Non-pigmented ciliary epithelial cell (primary cell): ENCODE data around the gene VASN.
"Not testable (repeated sequence)": the region's sequence is repeated elsewhere in the genome, so short reads cannot be mapped to it uniquely, and the experiment has no call there.

Experiments used
- DNase-seq: peaks from one replicate; pipeline ENCODE4 v3.0.0-alpha.2; 2010; ENCODE audit warnings: low read depth

Gene VASN

GRCh38 chr16:4371357-4372000, at the start of gene VASN:
Gene VASN, plus strand, starts transcription at chr16:4371848. Its CDS starts 9,030 bp downstream, at chr16:4380878.
- DNase-seq = no peak

GRCh38 chr16:4322121-4323052, 49.3 kb upstream of the VASN start:
- DNase-seq = no peak

DNA sequence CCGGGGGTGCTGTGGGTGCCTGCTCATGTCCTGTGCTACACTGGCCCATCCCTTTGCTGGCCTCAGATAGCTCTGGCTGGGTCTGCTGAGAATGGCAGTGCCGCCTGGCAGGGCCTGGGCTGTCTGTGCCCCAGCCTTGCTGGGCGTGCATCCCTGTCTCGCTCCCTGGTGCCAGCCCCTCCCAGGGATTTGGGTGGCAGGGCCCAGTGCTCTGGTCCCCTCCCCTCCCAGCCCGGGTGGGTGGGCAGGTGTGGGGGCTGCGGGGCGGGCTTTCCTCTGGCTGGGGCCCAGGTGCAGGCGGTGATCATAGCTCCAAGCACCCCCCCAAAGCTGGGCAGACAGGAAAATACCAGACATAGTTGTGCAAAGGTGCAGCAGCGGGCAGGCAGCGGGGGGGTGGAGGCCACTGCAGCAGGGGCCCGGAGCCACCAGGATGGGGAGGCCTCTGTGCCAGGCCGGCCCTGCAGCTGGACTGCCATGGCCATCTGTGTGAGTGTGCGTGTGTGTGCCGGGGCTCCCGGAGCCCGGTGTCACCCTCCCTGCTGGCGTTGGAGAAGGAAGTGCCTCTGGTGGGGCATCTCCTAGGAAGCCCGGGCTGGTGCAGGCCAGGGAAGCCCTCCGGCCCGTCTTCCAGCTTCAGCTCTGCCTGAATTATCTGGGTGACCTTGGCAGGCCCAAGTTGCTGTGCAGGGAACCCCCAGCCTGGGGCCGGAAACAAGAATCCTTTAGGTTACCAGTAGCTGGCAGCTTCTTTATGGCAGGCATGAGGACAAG, 48.4 kb upstream of the VASN start:
- DNase-seq = no peak

DNA sequence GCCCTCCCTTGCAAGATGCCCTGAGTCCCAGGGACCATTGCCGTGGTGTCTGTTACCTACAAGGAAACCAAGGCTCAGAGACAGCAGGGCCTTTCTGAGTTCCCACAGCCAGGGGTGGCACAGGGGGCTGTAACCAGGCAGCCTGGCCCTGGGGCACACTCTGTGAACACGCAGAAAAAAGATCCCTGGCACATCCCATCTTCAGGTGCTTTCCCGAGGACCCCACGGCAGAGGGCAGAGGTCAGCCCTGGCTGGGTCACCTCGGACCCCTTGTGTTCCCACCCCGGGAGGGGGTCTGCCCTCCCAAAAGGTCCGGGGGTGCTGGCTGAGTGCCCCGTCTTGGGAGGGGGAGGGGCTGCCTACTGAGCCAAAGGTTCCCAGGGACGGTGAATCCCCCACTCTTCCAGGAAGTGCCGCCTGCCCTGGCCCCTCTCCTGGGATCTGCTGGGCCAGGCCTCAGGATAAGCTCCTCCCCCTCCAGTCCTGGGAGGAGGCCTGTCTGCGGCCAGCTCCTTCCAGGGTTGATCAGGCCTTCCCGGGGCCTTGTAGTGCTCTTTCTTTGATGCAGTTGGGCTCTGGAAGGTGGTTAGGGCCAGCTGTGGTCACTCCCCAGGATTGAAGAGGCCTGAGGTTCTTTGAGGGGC, 47.7 kb upstream of the VASN start:
- DNase-seq = no peak

- no peak for DNase-seq
These were observed 47.0 kb upstream of the VASN start for GRCh38 chr16:4324492-4325252.

DNA sequence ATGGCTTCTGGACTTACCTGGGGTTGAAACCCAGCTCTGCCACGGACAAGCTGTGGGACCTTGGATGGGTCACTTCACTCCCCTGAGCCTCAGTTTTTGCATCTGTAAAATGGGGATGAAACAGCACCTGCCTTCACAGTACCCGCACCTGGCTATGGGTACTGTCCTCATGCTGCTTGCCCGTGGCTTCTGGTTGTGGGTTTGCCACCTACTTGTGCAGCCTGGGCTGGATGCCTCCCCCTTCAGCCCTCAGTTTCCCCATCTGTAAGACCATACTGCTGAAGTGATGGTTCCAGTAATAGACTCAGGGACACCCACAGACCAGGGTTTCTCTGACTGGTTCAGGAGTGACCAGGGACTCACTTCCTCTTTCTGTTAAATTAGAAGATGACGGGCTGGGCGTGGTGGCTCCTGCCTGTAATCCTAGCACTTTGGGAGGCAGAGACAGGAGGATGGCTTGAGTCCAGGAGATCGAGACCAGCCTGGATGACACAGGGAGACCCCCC, 46.3 kb upstream of the VASN start:
- DNase-seq = no peak

DNA sequence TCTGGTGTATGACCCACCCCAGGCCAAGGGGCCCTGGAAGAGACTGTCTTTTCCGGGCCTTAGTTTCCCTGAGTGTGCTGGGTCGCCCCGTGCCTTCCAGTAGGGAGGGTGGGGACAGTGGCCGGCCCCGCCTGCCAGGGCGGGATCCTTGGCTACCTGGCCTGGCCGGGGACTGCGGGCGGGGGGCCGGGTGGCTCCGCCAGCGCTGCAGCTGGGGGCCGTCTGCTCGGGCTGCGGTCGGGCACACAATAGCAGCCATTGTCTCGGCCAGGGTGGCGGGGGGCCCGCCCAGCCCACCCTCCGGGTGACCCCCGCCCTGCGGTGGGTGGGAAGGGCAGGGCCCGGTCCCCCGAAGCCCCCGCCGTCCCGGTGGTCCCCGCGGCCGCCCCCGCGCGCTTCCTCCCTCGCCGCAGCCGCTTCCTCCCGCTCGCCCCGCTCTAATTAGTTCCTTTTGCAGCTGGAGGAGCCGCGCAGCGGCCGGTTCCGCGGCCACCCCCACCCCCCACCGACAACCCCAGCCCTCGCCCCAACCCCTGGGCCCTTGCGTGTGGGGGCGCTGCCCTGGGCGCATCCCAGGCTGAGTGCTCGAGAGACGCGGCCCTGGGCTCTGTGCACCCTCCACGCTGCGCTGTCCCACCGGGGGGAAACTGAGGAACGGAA, 44.1 kb upstream of the VASN start:
- DNase-seq = no peak

- DNase-seq = no peak
These were observed 43.4 kb upstream of the VASN start for GRCh38 chr16:4328046-4328781.

GRCh38 chr16:4328782-4329775, 42.6 kb upstream of the VASN start:
- no peak for DNase-seq

GRCh38 chr16:4330277-4330874, 41.3 kb upstream of the VASN start:
- no peak for DNase-seq

DNA sequence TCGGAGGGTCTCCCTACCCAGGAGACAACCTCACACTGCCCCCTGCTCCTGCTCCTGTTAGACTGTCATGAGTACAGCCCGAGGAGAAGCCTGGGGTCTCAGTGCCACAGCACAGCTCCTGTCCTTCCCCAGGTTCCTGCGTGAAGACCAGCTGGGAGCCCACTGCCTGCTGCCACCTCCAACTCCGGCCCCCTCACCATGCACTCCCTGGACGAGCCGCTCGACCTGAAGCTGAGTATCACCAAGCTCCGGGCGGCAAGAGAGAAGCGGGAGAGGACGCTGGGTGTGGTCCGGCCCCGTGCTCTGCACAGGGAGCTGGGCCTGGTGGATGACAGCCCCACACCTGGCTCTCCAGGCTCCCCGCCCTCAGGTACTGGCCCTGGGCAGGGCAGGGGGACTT, 39.6 kb upstream of the VASN start:
- DNase-seq = no peak

DNA sequence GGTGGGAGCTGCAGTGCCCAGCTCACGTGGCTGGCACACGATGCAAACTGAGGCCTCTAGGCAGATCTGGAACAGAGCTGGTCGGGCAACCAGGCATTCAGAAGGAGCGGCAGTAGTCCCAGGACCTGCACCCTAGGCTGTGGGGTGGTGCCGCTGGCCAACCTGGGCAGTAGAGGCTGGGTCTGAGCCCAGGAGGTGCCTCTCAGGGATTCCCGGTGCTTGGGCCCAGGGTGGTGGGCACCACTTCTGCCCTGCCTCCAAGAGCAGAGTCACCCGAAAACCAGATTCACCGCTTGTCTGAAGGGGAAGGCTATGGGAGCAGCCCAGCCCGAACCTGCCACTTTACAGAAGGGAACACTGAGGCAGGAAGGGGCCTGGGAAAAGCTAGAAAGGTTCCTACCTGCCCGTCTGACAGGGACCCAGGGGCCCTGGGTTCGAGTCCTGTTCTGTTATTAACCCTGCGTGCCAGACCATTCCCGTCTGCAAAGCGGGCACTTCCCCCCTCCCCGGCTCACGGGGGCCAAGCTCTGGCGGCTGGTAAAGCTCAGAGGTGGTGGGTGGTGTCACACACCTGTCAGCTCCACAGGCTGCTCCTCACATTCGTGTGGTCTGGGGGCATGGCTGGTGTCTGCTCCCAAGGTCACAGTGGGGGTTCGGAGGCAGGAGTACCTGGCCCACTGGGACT, 38.9 kb upstream of the VASN start:
- no peak for DNase-seq

- DNase-seq = no peak
These were observed 38.4 kb upstream of the VASN start for GRCh38 chr16:4333308-4333638.

DNA sequence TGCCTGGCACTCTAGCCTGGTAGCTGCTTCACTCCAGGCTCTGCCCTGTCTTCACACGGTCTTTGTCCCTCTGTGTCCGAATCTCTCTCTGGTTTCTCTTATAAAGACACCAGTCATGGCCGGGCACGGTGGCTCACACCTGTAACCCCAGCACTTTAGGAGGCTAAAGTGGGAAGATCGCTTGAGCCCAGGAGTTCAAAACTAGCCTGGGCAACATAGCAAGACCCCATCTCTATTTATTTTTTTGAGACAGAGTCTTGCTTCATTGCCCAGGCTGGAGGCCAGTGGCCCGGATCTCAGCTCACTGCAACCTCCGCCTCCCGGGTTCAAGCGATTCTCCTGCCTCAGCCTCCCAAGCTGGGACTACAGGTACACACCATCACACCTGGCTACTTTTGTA, 37.9 kb upstream of the VASN start:
- DNase-seq = not testable (repeated sequence)

DNA sequence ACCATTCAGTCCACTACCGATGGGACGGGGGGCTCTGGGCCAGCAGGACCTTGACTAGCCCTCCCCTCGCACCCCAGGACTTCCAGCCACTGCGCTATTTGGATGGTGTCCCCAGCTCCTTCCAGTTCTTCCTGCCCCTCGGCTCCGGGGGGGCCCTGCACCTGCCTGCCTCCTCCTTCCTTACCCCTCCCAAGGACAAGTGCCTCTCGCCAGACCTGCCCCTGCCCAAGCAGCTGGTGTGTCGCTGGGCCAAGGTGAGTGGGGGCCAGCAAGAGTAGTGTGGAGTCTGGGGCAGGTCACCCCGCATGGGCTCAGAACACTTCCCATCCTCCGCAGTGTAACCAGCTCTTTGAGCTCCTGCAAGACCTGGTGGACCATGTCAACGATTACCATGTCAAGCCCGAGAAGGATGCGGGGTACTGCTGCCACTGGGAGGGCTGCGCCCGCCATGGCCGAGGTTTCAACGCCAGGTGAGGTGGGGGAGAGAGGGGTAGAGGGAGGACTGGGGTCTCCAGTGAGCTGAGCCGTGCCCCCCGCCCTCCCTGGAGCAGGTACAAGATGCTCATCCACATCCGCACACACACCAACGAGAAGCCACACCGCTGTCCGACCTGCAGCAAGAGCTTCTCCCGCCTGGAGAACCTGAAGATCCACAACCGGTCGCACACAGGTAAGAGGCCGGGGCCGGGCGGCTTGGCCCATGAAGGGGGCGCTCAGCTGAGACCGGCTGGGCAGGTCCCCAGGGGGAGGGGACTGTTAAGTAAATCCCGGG, 36.7 kb upstream of the VASN start:
- no peak for DNase-seq

- no peak for DNase-seq
These were observed 34.7 kb upstream of the VASN start for GRCh38 chr16:4336701-4337539.
